NCI-H2171 treated with DMSO at 0.1 percent for 48 hours (cell line): ENCODE data around the gene RRAGD.
"Not testable (repeated sequence)": the region's sequence is repeated elsewhere in the genome, so short reads cannot be mapped to it uniquely, and the experiment has no call there.

ENCODE experiments used
- DNase-seq: peaks from one replicate; lab custom pipeline; 2025; lab: John Stamatoyannopoulos, UW

RRAGD gene

DNA sequence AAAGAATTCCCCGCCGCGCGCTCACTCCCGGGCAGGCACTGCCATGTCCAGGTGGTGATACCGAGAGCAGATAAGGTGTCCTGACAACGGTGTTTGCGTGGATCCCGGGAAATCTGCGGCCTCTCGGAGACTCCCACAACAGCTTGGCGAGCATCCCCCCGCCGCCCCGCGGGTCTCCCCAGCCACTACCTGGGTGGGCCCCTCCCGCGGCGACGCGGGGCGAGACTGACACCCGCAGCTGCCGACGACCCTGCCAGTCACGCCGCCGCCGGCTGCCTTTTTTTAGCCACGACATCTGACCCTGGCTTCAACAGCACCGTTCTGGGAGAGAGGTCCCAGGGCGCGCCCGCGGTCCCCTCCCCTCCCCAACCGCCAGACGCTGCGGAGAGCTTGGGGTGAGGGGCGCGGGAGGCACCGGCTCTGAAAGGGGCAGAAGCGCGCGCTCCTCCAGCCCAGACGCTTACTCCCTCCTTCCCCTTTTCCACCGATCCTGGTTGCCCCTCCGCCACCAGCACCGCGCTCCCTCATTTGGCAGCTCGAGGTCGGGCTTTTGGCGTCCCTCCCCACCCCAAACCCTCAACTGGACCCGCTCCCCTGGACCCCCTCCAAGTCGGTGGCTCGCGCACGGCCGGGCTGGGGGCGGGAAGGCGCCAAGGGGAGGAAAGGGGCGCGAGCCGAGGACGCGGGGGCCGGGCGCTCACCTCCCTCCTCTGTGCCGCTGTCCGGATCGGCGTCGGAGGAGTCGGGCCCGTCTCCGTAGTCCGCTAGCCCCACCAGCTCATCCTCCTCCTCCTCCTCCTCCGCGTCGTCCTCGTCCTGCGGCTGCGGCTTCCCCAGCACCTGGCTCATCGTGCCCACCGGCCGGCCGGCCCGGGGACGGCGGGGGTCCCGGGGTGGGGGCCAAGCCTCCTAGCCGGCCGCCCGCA is 665 bp downstream of the RRAGD start:
- peak; percentile 59 for DNase-seq

DNA sequence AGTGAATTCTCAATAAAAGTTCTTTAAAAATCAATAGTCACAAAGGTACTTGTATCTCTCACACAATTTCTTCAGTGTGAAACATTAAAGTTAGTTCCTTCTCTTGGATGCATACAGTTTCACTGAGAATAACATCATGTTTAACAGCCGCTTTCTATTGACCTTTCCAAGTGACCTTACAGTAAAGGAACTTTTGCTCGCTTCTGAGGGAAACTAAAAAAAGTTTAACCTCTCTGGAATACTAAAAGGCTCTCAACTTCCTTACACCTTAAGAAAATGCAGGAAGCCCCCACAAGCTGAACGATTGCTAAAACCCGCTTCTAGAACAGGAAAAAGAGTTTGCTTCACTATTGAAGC is 1.3 kb downstream of the RRAGD start:
- DNase-seq, result no peak

DNA sequence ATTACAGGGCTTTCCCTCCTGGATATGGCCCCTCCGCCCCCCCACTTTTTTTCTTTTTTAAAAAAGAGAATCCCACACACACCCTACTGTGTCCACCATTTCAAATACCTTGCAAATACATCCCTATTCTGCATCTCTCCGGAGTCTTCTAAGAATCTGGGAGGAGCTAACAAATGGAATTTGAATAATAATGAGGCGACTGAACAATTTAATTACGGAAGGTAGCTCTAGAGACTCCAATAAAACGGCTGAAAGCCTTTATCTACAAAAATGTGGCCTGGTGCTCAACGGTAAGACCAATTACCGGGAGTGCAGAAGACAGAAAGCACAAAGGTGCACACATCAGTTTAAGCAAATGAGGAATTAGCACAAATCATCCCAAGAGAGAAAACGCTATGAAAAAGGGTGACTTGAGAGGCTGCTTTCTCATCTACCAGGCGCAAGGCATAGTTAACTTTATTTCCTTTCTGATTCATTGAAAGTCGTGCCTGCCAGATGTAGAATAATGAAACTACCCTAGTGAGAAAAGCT is 1.8 kb downstream of the RRAGD start:
- no peak for DNase-seq

DNA sequence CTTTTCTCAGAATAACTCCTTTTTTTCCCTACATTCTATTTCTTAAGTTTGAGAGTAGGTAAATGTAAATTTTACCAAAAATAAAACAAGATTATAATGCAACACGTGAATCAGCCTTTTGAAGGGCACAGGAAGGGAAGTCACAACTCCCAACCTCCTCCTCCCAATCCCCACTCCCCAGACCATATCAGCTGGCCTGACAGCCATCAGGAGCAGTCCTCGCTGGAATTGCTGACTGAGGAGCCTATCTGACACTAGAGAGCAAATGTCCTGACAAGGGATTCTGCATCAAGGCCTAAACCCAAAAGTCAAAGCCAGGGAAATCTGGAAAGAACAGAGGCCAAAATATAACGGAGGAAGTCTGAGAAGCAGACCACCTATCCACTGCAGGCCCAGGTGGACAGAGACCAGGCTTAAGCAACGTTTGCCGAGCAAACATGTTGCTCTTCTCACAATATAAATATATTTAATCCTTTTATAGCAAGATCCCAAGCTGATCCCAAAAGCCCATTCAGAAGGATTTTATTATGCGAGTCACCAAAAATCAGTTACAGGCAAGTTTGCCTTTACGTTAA is 2.5 kb downstream of the RRAGD start:
- DNase-seq, result no peak

DNA sequence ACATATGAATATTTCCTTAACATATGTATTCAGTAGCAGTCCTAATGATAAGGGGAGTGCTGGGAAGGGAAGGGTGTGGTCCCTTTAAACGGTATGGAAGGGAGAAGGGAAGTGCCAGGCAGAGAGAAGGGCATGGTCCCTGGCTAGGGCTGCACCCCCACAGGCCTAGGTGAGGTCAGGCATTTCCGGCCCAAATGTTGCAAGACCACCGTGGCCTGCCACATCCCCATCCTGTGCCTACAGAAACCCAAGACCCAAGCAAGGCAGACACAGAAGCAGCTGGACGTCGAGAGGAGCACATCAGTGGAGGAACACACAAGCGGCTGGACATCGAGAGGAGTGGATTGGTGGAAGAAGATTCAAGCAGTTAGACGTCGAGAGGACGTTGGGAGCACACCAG is 5.9 kb downstream of the RRAGD start:
- no peak for DNase-seq

DNA sequence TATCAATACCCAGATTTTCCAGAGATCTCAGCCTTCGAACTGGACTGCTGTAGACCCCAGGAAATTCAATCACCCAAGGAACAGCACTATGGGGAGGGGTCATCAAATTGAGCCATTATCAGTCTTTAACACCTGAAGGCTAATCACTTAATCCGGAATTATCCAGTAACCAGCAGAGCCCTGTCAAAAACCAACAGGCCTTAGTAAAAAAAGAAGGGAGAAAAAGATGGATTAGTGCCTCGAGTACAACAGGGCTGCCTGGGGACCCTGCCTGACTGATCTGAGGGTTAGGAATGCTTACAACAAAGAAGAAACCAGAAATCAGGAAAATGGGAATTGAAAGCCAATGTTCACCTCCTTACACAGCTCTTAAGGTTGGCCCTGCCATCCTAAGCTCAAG is 7.6 kb downstream of the RRAGD start:
- DNase-seq, result no peak

DNA sequence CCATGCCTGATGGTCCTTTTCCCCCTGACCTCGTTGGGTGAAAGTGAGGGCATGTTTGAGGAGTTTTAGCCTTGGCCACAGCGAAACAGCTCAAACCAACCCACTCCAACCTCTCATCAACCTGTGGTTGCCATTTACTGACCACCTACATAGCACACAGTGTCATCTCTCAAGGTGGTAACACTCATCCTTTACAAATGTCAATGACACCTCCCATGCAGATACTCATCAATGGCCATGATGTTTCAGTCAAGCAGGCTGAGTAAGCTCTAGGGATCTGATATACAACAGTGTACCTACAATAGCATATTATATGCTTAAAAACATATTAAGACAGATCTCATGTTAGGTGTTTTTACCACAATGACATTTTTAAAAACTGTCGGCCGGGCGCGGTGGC is 9.3 kb downstream of the RRAGD start:
- DNase-seq, result no peak

DNA sequence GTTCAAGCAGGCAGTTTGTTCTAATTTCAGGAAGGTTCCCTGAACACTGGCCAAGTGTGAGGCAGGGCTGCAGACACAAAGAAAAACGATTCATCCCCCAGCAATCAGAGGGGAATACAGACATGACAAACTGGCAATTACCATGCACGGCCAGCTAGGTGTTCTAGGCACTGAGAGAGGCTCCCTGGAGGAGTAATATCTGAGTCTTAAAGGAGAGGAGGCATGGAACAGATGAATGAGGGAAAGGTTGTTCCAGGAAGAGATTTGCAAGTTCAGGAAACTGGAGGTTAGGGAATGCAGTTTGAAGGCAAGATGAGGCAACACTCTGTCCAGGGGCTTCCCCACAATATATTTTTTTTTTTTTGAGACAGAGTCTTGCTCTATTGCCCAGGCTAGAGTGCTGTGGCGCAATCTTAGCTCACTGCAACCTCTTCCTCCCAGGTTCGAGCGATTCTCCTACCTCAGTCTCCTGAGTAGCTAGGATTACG is 11.1 kb downstream of the RRAGD start:
- no peak for DNase-seq

DNA sequence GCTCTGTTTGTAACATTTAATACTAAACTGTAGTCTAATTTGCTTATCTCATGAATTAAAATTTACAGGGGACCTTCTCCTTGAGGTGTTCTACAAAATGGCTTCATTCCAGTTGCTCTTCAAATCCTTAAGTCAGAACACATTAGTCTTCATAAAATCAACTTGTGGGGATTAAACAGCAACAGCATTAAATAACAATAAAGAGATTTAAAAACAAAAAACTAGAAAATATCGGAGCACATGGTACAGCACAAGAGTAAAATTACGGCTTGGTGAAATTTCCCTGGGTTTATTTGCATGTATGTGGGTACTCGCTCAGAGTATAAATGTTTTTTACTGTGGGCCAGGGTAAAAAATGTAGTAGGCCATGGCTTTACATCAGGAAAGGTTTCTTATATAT is 12.0 kb downstream of the RRAGD start:
- DNase-seq, result no peak

DNA sequence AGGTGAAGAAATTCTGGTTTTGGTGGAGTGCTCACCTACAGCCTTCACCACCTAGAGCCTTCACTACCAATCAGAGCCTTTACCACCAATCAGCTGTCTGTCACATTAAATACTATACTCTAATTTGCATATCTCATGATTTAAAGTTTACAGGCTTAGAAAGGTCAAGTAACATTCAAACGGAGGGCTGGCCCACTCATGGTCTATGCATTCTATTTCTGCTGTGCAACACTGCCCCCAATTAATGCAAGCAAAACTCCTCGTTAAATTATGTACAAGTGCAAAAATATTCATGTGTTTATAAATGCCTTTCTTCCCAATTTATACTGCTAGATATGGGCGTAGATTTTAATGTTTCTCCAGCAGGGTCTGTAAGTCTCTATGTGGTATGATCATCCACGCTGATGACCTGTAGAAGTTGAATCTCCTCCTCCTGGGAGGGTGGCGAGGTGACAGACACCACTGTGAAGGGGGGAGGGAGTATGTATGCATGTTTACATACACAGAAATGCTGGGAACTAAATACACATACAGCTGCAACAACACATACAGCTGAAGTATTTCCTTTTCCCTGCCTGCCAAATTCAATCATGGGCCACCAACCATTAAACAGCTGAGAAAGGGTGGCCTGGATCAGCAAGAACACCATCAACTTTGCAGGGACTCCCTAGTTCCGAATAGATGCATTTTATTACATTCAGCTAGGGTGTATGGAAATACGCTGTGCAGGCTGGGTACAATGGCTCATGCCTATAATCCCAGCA is 13.1 kb downstream of the RRAGD start:
- DNase-seq, result no peak

DNA sequence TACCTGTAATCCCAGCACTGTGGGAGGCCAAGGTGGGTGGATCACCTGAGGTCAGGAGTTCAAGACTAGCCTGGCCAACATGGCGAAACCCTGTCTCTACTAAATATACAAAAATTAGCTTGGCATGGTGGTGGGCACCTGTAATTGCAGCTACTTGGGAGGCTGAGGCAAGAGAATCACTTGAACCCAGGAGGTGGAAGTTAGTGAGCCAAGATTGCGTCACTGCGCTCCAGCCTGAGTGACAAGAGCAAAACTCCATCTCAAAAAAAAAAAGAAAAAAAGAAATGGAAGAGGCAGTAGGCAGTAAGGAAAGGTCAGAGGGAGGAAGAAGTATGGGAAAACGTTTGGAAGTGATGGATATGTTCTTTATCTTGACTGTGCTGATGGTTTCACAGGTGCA is 14.2 kb downstream of the RRAGD start:
- not testable (repeated sequence) for DNase-seq

DNA sequence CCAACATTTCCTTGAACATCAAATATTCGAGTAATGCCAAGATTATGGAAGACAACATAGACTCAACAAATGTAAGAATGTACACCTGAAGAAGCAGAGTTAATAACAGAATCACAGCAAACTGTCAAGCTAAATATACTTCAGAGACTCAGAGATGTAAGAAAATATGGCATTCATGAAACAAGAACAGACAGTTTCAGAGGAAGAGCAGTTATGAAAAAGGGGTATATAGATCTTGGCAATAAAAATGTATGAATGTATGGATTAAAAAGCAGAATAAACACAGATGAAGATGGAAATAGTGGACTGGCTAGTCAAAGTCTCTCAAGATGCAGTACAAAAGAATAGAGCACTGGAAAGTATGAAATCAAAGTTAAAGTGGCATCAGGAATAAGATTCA is 18.4 kb downstream of the RRAGD start:
- no peak for DNase-seq

DNA sequence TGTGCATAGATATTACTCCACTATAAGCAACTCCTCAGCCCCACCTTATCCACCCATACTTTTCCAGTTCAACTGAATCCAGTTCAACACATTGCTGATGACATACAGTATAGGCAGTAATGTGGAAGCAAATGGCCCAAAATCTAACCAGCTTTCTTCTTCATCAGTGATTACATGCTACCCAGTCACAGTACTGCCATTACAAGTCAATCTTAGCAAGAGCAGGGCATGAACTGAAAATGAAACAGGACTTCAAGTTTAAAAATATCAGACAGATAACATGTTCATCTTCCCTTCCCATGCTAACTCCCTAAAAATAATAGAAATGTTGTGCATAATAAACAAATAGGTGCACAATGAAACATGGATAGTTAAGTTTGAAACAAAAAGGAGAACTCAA is 19.2 kb downstream of the RRAGD start:
- no peak for DNase-seq

DNA sequence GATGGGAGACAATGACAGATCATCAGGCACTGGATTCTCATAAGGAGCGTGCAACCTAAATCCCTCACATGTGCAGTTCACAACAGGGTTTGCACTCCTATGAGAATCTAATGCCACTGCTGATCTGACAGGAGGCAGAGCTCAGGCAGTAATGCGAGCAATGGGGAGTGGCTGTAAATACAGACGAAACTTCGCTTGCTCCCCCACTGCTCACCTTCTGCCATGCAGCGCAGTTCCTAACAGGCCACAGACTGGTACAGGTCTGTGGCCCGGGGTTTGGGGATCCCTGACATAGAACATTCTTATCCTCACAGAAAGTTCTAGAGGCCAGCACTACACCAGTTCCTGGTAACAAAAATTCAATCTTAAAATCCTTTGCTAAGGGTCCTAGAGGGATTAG is 23.2 kb downstream of the RRAGD start:
- DNase-seq, result no peak

DNA sequence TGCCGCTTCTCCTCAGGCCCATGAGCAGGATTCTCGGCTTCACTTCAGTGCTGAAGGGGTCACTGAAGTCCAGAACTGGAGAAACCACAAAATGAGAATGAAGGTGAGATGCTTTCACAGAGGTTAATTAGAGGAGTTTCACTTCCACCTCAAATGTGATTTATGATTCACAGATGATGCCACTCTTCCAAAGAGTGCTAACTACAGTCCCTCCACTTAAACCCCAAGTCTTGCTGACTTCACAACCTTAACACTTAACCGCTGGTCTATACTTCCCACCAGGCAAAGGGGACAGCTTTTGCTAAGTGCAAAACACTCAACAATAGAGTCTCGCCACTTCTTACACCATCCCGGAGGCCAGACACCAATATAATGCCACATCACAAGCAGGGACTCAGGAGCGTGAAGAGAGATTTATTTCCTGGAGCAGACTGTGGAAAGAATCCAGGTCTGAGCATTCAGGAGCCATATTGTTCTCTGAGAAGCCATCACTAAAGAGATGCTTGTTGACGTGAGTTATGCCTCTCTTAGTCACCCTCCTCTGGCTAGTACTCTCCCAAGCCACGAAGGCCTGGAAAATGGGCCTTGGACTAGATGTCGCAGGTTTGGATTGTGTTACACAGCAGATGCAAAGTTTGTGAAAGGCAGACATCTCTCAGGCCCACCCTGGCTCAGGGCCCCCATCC is 24.4 kb downstream of the RRAGD start:
- no peak for DNase-seq

DNA sequence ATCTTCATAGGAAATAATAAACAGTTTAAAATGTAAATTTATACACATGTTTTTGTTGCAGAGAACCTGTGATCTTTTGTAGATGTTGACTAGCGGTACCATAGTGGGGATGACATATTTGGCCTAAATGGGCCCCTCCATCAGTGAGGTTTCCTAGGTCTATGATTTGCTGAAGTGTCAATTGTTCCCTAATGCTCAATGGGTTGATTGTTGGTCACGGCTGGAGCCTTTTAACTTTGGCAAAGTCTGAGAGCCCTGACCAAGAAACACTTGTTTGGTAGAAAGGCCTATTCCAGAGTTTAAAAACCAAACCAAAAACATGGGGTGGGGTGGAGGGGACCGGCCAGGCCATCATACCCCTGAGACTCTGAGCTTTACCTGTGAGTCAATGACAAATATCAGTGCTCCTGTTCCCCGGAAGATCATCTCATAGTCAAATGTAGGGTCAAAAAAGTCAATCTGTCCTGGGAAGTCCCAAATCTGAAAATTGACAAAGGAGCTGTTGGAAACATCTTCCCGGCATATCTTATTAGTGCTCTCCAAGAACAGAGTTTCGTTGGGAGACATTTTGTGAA is 25.1 kb downstream of the RRAGD start:
- DNase-seq, result no peak

DNA sequence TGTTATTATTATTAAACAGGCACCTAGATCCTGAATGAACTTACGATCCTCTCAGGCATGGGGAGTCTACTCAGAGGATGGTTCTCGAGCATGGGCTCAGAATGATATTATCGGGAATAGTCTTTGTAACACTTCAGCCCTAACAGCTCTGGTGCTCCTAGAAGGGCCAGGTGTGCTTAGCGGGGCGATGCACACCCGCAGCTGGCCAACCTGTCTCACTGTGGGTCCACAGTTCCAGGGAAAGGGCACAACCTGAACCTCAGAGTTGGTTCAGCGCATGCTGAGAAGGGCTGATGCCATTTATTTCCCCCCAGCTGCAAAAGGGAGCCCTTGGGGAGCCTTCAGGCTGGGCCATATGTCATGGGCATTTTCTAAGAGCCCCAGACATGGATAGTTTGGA is 26.2 kb downstream of the RRAGD start:
- DNase-seq, result no peak

DNA sequence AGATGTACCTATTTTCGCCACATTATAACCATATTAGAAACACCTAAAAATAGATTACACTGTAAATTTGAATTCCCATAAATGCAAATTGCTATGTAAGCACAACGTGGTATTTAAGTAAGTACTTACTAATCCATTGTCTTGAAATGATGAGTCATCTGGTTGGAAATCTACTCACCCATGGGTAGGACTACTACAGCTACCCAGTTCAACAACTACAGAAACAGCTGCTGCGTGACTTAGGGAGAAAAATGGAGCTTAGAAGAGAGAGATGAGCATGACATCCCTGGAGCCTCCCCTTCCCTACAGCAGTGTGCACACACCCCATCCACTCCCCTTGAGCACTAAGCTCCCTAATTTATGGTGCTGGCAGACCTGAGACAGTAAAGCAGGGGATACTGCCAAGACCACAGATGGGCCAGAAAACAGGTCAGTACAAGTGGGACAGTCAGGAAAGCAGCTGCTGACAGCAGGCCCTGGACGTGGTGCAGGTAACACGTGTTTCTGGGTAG is 26.9 kb downstream of the RRAGD start:
- peak; percentile 84 for DNase-seq

DNA sequence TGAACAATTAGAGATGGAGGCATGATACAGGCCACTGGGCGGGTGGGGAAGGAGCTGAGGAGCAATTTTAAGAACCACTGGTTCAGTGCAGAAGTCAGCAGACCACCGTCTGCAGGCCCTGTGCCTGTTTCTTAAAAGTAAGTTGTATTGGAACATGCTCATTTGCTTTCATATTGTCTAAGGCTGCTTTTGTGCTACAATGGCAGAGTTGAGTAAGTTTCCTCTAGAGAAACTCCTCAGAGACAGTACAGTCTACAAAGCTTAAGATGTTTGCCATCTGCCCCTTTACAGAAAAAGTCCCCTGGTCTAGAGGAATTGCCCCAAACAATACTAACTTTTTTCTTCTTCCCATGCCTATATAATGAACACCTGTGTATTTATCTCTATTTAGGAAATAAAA is 31.0 kb downstream of the RRAGD start:
- DNase-seq, result no peak

DNA sequence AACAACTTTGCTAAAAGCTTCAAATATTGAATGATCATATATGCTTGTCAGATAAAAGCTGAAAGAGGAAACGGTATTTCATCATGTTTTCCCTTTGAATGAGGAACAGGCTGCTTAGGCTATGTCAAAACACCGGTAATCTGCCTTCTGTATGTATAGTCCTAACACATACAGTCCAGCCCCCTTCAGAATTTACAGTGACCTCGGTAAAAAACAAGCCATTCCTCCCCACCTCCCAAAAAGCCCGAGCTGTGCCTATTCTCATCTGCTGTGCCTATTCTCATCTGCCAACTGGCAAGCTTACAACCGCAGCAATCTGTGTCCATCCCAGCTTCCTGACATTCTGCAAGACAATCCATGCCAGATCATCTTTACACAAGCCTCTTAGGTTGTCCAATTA is 32.8 kb downstream of the RRAGD start:
- peak; percentile 13 for DNase-seq

DNA sequence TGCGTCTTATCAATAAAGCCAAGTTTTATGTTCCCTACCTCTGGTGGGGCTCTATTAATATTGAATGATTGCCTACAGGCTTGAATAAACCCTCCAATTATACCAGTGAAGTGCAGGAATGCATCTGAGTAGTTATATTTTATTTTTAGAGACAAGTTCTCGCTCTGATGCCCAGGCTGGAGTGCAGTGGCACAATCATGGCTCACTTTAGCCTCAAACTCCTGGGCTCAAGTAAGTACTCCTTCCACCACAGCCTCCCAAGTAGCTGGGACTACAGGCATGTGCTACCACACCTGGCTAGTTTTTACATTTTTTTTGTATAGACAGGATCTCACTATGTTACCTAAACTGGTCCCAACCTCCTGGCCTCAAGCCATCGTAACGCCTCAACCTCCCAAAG is 33.4 kb downstream of the RRAGD start:
- DNase-seq, result no peak
